NCI-H345 (cell line): ENCODE results near the gene MGAT4C.

Experiments used
- DNase-seq: peaks from one replicate; lab custom pipeline; 2025; lab: John Stamatoyannopoulos, UW

MGAT4C gene

GRCh38 chr12:86229772-86230171 lies 26.4 kb downstream of the MGAT4C start:
- no peak for DNase-seq

GRCh38 chr12:86228656-86229055 lies 27.5 kb downstream of the MGAT4C start:
- DNase-seq, result no peak

- no peak for DNase-seq
Measured at GRCh38 chr12:86226481-86226880, 29.7 kb downstream of the MGAT4C start.

- DNase-seq, result no peak
Measured at GRCh38 chr12:86216591-86216990, 39.6 kb downstream of the MGAT4C start.

GRCh38 chr12:86213012-86213411 lies 43.2 kb downstream of the MGAT4C start:
- DNase-seq, result no peak

GRCh38 chr12:86198696-86199444 lies 57.3 kb downstream of the MGAT4C start:
- no peak for DNase-seq

- DNase-seq, result no peak
Measured at GRCh38 chr12:86196465-86196864, 59.7 kb downstream of the MGAT4C start.

- DNase-seq, result no peak
Measured at GRCh38 chr12:86194721-86195120, 61.5 kb downstream of the MGAT4C start.

- no peak for DNase-seq
Measured at GRCh38 chr12:86193931-86194330, 62.3 kb downstream of the MGAT4C start.

GRCh38 chr12:86188226-86188625 lies 68.0 kb downstream of the MGAT4C start:
- DNase-seq, result no peak

GRCh38 chr12:86186449-86186848 lies 69.7 kb downstream of the MGAT4C start:
- DNase-seq, result no peak

- no peak for DNase-seq
Measured at GRCh38 chr12:86179855-86180254, 76.3 kb downstream of the MGAT4C start.

- no peak for DNase-seq
Measured at GRCh38 chr12:86174188-86174587, 82.0 kb downstream of the MGAT4C start.

GRCh38 chr12:86172913-86173443 lies 83.2 kb downstream of the MGAT4C start:
- DNase-seq, result no peak

- DNase-seq, result no peak
Measured at GRCh38 chr12:86170051-86170450, 86.1 kb downstream of the MGAT4C start.

- no peak for DNase-seq
Measured at GRCh38 chr12:86158956-86159355, 97.2 kb downstream of the MGAT4C start.

- DNase-seq, result no peak
Measured at GRCh38 chr12:86154620-86155019, 101.6 kb downstream of the MGAT4C start.

- no peak for DNase-seq
Measured at GRCh38 chr12:86148612-86149011, 107.6 kb downstream of the MGAT4C start.

GRCh38 chr12:86148071-86148470 lies 108.1 kb downstream of the MGAT4C start:
- DNase-seq, result no peak

GRCh38 chr12:86145156-86145555 lies 111.0 kb downstream of the MGAT4C start:
- DNase-seq, result no peak

- DNase-seq, result no peak
Measured at GRCh38 chr12:86143162-86143561, 113.0 kb downstream of the MGAT4C start.

- no peak for DNase-seq
Measured at GRCh38 chr12:86139671-86140070, 116.5 kb downstream of the MGAT4C start.

- no peak for DNase-seq
Measured at GRCh38 chr12:86138770-86139169, 117.4 kb downstream of the MGAT4C start.

- no peak for DNase-seq
Measured at GRCh38 chr12:86137936-86138335, 118.3 kb downstream of the MGAT4C start.
